ENCODE measurements around the gene NDUFB6.
"Not testable (repeated sequence)": the region's sequence is repeated elsewhere in the genome, so short reads cannot be mapped to it uniquely, and the experiment has no call there.

The NDUFB6 gene

DNA sequence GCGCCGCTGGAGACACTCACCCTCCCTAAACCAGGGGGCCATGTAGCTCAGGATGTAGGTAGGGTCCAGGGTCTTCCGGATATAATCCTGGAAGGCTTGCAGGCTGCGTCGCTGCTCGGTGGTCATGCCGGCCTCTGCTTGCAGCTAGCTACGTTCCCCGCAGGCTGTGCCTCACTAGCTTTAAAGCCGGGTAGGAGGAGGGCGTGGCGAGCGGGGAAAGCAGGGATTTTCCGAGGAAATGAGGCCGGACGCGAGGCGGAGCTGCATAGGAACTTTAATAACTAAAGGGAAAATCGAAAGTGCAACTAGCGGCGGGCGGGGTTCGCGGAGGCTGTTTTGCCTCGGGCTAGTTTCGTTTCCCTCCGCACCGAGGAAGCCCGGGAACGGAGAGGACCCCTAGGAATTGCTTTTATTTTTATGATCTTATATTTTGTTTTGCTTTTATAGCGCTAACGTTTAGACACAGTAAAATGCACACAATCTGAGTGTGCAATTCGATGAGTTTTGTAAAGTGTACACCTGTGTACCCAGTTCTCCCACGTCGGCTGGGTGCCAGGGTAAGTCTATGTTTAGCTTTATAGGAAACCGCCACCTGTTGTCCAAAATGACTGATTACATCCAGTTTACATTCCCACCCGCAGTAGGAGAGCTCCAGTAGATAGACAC lies 46.8 kb downstream of the NDUFB6 start, which contains the start of gene RIGI:
Gene RIGI (minus strand): TSS at position 156 of the 666 bp plus-strand sequence. CDS start 30 bp downstream, at position 126.
- POLR2A ChIA-PET = interaction anchor here (0.6 kb wide), 1 partner anchor 448 kb away, joined by 4 read pairs; no protein-coding TSS in a partner anchor
- TF ChIP-seq, protein P1, sequence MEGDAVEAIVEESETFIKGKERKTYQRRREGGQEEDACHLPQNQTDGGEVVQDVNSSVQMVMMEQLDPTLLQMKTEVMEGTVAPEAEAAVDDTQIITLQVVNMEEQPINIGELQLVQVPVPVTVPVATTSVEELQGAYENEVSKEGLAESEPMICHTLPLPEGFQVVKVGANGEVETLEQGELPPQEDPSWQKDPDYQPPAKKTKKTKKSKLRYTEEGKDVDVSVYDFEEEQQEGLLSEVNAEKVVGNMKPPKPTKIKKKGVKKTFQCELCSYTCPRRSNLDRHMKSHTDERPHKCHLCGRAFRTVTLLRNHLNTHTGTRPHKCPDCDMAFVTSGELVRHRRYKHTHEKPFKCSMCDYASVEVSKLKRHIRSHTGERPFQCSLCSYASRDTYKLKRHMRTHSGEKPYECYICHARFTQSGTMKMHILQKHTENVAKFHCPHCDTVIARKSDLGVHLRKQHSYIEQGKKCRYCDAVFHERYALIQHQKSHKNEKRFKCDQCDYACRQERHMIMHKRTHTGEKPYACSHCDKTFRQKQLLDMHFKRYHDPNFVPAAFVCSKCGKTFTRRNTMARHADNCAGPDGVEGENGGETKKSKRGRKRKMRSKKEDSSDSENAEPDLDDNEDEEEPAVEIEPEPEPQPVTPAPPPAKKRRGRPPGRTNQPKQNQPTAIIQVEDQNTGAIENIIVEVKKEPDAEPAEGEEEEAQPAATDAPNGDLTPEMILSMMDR (IDR thresholded peaks at IDR 0.05; ENCODE audit: control extremely low read depth, extremely low read depth, low read depth, missing control alignments) = peak; percentile 12
- DNase-seq (ENCODE audit: extremely low spot score) = peak; percentile 58
- CTCF ChIA-PET = interaction anchor here (0.6 to 3.1 kb wide), 19 partner anchors 8 to 442 kb away, joined by 3 to 31 read pairs (median 4); partner anchors contain the start of gene ACO1

GRCh38 chr9:32525709-32526030 lies 47.3 kb downstream of the NDUFB6 start:
- TF ChIP-seq, protein P1 (IDR thresholded peaks at IDR 0.05; ENCODE audit: control extremely low read depth, extremely low read depth, low read depth, missing control alignments) = no peak
- CTCF ChIA-PET = interaction anchor here (0.7 to 3.1 kb wide), 17 partner anchors 8 to 443 kb away, joined by 3 to 31 read pairs (median 4); partner anchors contain the start of gene ACO1

DNA sequence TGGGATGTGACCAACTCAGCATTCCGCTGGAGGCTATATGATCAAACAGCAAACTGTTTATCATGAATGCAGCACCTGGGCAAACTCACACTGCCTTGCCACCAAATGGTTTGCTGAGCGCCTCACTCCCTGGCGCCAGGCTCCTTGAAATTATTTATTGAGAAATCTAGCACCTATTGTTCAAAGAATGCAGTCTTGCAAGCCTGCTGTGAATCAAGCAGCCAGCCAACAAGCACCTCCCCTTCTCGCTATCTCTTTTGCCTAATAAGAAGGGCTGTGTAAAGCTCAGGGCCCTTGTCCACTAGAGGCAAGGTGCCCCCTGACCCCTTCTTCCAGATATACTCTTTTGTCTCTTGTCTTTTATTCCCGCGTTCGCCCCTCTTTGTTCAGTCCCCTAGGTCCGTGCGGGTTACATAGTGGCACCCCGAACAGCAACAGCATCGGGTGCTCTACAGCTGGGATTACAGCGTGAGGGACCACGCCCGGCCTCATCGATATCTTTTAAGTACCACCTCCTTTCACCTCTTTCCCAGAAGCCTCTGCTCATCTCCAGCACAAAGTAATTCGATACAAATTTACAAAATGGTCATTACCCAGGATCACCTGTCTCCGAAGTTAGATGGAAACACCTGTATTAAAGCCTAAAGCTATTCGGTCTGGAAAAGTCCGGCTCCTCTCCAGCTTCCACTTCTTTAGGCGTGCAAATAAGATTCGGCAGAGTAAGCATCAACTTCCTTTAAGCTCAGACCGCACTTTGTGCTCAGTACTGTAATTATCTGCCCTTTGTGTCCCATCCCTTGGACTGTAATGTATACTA lies 47.9 kb downstream of the NDUFB6 start:
- no peak for DNase-seq (ENCODE audit: extremely low spot score)
- POLR2A ChIA-PET = interaction anchor here (0.6 to 1.3 kb wide), 3 partner anchors 141 to 605 kb away, joined by 3 read pairs; partner anchors contain the start of genes ACO1 and DNAJA1
- CTCF ChIA-PET = interaction anchor here (0.7 to 3.1 kb wide), 15 partner anchors 7 to 150 kb away, joined by 3 to 31 read pairs (median 4); partner anchors contain the start of gene ACO1

More at GRCh38 chr9:32525709-32526030, 47.3 kb downstream of the NDUFB6 start:
- POLR2A ChIA-PET = interaction anchor here (0.6 kb wide), 1 partner anchor 449 kb away, joined by 4 read pairs; no protein-coding TSS in a partner anchor
- DNase-seq (ENCODE audit: extremely low spot score) = no peak

GRCh38 chr9:32524558-32524891 lies 48.4 kb downstream of the NDUFB6 start:
- ChIA-PET POLR2A (interaction anchor here (0.6 to 1.3 kb wide), 2 partner anchors 140 to 500 kb away, joined by 3 read pairs; partner anchors contain the start of genes ACO1 and DNAJA1), CTCF (interaction anchor here (1.0 to 3.1 kb wide), 5 partner anchors 18 to 146 kb away, joined by 3 to 31 read pairs (median 4); no protein-coding TSS in a partner anchor)
- not testable (repeated sequence) for DNase-seq (ENCODE audit: extremely low spot score)

More for the DNA sequence above, 47.9 kb downstream of the NDUFB6 start:
- TF ChIP-seq, protein P1 (IDR thresholded peaks at IDR 0.05; ENCODE audit: control extremely low read depth, extremely low read depth, low read depth, missing control alignments) = no peak

- TF ChIP-seq, protein P1 (IDR thresholded peaks at IDR 0.05; ENCODE audit: control extremely low read depth, extremely low read depth, low read depth, missing control alignments) = no peak
- POLR2A ChIA-PET = interaction anchor here (1.3 kb wide), 1 partner anchor 501 kb away, joined by 3 read pairs; the partner anchor contains the start of gene DNAJA1
- CTCF ChIA-PET = interaction anchor here (1.0 to 3.1 kb wide), 3 partner anchors 21 to 48 kb away, joined by 3 to 19 read pairs (median 3); no protein-coding TSS in a partner anchor
- DNase-seq (ENCODE audit: extremely low spot score) = no peak
These were observed 49.0 kb downstream of the NDUFB6 start for GRCh38 chr9:32523910-32524309.

DNA sequence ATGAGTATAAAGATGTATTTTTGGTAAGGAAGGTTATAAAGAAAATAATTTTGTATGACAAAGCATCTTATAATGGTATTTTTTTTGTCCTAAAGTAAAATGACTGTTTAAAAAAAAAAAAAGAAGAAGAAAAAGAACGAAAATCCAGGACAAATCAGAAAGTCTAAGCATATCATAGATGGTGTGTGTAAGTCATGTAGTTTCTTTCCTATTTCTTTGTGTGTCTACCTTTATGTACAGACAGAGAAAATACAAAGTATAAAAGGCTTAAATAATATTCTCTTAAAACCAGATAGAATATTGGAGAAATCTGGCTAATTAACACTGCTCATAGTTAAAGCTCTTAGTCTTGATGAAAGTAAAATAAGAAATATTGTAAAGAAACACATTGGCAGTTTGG lies 54.7 kb downstream of the NDUFB6 start:
- POLR2A ChIA-PET = no interaction called here
- CTCF ChIA-PET = interaction anchor here (1.7 kb wide), 1 partner anchor 8 kb away, joined by 6 read pairs; the partner anchor contains the start of gene RIGI
- TF ChIP-seq, protein P1 (IDR thresholded peaks at IDR 0.05; ENCODE audit: control extremely low read depth, extremely low read depth, low read depth, missing control alignments) = no peak
- DNase-seq (ENCODE audit: extremely low spot score) = no peak

Data from GM10248 (cell line).